HG03378 (cell line): ENCODE data around the gene SKAP2.

ENCODE experiments used
- ATAC-seq: cut with Tn5 transposase; IDR thresholded peaks from one replicate; pipeline ENCODE4 v1.9.1; 2021; ENCODE audit warnings: mild to moderate bottlenecking, moderate library complexity; ENCODE audit not compliant: unreplicated experiment

Gene SKAP2

DNA sequence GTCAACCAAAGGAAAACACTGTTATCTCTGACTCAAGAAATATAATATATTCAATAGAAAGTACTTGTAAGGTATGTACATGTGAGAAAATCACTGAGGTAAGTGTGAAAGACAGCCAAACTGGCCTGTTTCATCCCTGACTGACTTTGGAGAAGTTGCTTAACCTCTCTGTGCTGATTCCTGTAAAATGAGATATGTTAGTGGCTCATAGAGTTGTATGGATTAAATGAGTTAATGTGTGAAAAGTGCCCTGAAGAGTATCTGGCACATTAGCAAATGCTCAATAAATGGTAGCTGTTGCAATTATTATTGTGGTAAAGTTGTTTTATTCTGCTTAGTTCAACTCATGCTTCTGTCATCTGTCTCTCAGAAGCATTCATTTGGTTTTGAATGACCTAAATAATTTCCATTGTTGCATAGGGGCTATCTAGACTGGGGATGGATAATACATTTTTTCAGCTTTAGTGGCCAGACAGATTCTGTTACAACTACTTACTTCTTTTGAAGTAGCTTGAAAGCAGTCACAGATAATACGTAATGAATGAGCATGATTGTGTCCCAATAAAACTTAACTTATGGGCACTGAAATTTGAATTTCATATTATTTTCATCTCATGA lies 84.3 kb downstream of the SKAP2 start:
- no peak for ATAC-seq

DNA sequence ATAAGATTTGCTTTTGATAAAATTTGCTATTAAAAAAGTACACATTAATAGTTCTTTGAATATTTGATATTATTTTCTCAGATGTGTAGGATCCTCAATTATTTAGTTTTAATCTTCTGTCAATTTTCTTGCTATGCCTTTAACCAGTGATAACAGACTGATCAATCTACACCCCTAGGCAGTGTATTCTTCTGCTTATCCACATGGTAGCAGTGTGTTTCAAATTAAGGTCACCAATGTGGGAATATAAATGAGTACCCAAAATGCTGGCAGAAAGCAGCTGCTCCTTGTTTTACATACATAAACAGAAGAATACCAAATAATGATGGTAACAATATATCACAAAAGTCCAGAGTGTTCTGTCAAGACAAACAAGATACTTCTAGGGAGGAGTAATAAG lies 87.0 kb downstream of the SKAP2 start:
- no peak for ATAC-seq

DNA sequence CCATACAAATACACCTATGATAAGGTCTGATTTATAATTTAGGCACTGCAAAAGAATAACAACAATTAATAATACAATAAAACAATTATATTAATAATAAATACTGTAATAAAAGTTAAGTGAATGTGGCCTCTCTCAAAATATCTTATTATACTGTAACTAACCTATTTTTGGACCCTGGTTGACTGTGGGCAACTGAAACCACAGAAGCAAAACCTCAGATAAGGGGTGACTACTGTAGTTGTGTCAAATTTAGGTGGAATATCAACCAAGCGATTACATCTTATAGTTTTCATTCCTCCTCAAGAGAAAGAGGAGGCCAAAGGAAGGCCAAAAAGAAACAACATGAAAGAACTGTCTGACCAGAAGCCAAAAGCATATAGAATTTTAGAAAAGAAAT lies 103.9 kb downstream of the SKAP2 start:
- ATAC-seq = no peak

DNA sequence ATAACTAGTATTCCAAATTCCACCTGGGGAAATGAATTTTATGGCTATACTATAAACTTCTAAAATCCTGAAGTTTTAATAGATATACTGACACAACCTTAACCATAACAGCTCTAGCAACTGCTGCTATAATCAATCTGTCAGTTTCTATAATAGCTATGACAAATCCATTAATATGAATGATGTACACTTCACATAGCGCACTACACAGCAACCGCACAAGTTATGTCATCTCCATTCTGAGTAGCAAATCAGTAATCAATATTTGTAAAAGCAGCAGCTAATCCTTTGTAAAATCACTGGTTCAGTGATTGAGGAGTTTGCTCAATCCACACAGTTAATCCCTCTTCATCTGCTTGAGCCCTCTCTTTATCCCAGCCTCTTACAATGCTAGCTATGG lies 105.3 kb downstream of the SKAP2 start:
- no peak for ATAC-seq

DNA sequence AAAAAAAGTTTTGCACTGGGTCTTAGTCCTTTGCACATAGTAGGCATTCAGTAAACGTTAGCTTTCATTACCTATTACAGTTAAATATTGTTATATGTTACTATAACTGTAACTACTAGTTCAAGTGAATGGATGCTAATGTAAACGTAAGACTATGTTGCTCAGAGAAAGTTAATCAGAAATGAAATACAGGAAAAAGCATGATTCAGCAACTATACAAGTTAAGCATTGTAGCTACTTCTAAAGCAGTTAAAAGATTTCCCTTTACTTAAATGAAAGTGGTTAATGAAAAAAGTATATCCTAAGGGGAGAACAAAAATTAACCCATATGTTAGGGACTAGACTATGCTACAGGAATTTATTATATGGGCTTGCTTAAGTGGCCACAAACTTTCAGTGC lies 121.2 kb downstream of the SKAP2 start:
- no peak for ATAC-seq

DNA sequence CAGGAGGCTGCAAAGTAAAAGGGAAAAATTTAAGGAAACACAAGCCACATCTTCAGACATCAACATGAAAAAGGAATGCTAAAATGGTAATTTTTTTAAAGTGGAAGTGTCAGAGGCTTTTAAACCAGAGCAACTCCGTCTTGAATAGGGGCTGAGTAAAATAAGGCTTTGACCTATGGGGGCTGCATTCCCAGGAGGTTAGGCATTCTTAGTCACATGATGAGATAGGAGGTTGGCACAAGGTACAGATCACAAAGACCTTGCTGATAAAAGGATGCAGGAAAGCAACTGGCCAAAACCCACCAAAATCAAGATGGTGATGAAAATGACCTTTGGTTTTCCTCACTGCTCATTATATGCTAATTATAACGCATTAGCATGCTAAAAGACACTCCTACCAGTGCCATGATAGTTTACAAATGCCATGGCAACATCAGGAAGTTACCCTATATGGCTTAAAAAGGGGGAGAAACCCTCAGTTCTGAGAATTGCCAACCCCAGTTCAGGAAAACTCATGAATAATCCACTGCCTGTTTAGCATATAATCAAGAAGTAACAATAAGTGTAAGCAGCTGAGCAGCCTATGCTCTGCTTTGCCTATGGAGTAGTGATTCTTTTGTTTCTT lies 128.3 kb downstream of the SKAP2 start:
- no peak for ATAC-seq

DNA sequence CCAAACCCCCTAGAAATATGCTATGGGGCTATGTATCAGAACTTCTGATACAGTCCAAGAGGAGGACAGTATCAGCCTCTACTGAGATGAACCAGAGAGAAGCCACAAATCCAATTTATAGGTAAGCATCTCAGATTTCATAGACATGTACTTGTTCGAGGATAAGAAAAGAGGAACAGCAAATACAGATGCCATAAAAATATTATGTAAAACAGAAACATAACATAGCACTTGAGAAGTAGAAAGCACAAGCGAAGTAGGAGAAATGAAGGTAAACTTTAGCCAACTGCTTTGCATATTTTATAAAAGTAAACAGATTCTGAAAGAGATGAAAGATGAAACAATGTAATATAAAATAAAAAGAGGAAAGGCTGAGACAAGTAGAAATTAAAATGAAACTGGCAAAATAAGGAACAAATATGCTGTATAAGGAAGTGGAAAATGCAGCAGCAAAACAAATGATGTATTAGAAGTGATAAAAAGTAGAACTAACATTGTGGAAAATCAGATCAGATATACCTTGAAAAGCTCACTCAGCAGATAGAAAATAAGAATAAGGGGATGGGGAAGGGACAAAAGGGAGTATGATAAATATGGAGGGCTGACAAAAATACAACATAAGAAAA lies 135.1 kb downstream of the SKAP2 start:
- no peak for ATAC-seq

DNA sequence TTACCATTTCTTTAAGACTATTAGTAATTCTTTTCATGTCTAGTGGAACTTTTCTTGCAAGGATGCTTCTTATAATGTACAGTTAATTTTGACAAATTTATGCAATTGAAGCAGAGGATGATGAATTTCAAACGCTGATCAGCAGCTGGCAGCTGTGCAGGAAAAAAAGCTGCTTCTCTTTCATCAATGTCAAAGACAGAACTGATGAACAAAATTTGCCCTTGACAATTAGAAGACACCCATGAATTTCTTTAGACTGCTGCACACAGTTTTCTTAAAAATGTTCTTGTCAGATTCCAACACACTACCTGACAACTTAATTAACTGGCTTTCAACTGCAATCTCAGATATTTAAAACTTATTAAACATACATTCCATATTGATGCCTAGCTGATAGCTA lies 138.3 kb downstream of the SKAP2 start:
- ATAC-seq = no peak

DNA sequence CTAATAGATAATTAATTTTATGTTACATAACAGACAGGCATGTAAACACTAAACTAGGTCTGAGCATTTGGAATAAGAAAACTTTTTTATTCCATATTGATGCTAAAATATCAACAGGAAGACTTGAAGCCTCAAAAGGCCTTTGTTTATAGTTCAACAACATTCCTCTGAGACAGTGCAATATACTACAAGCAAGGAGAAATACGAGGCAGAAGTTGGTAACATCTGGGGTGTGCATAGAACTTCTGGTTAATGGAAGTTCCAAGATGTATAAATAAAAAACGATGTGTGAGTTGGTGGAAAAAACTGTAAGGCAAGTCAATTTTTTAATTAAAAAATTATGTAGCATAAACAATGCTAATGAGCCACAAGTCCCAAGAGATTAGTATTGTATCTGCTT lies 139.6 kb downstream of the SKAP2 start:
- no peak for ATAC-seq

DNA sequence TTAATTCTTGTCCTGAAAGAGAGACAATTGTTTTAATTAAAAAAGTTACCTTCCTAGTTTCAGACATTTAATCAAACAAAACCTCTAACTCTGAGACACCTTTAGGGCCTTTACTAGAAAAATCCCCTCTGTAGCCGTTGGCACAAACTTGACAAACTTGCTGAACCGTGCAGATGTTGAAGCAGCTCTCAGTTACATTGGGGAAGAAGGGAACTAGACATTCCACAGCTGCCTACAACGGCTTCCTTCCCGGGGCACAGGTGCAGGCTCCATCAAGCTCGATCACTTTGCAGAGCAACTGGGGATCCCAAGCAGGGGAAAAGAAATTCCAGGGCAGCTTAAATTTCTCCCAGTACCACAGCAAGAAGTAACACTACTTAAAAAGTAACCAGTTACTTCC lies 141.3 kb downstream of the SKAP2 start:
- no peak for ATAC-seq

DNA sequence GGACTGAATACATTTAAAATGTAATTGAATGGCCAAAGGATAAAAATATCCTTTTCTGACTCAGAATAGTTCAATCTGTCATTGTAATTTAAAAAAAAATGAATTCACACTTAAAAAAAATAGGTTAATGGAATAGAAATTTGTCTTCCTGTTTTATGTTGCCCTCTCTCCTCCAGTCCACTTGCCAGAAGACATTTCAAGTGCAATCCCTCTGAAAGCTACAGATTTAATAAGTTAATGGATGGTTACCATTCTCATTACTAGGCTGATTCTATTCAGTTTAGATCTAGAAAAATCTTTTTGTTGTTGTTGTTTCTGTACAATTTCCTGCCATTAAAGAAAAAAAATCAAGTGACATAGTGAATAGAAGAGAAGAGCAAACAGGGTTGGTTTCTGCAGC lies 142.9 kb downstream of the SKAP2 start:
- no peak for ATAC-seq

DNA sequence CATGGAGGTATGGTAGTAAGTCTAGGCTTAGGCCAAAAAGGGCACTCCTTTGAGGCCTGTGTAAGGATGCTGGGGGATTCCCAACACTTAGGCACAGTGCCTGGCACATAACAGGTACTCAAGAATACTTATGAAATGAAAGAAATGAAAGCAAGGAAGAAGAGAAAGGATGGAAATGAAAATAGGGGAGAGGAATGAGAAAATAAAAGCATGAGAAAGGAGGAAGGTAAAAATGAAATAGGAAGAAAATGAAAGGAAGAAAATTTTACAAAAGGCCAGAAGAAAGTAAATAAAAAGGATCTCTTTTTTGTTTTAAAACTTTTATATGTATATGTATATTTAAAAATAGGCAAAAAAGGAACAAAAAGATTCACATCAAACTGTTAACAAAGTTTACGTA lies 146.3 kb downstream of the SKAP2 start:
- no peak for ATAC-seq

DNA sequence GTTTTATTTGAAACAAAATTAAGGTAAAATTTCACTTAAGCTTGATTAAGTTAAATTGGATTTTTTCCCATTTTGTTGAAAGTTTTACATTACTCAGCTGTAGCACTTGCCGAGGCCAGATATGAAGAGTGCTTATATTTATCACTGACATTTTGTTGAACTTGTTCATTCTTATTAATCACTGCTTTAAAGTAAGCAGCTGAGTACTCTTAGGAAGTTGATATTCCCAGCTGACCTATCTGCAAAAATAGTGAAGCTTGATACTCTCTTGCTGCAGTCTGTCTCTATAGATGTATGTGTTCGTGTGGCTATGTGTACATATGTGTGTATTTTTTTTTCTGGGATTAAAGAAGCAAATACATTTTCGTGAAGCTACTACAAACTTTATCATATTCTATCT lies 150.0 kb downstream of the SKAP2 start:
- ATAC-seq = no peak

DNA sequence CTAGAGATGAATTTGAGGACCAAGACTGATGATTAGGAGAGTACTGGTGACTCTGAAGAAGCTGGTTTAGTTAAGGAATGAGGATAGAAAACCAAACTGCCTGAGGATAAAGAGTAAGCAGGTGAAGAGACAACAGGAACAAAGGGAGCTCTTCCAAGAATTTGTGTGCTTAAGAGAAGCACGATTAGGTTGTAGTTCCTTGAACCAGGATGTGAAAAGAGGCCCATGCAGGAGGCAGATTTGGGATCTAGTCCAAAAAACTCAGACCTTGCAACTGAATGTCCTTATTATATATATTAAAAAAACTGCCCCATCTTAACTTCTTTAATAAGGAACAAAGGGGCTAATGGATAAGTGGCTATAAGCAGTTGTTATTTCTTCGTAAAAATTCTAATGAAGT lies 150.4 kb downstream of the SKAP2 start:
- ATAC-seq = no peak

DNA sequence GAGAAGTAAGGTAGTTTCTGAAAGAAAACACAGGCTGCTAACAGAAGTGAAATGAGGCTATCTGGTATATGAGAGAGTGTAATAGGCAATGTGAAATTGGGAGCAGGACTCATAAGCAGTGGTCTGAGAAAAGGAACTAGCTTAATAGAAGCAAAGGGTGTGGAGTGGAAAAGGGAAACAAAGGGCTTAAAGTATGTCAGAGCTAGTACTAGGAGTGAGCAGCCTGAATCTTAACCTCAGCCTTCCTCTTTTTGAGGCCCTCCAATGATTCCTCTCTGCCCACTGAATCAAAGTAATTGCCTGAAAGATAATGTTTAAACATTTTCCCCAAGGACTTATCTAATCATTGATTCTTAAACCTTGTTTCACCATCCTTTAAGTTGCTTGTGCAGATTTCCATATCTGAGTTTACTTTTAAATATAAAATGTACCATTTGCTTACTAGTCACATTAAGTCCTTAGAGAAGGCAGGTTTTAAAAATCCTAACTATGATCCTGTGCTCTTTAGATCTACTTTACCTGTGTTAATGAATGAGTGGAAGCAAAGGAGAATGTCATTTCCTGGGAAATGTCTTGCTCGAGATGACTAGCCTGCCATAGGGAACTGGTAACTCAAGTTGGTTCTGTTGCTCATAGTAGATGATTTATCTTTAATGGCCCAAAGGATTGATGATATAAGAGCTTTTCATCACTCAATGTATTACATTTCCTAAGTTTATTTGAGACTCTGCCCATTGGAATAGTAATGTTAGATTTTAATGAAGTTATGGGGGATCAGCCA lies 155.0 kb downstream of the SKAP2 start:
- no peak for ATAC-seq

DNA sequence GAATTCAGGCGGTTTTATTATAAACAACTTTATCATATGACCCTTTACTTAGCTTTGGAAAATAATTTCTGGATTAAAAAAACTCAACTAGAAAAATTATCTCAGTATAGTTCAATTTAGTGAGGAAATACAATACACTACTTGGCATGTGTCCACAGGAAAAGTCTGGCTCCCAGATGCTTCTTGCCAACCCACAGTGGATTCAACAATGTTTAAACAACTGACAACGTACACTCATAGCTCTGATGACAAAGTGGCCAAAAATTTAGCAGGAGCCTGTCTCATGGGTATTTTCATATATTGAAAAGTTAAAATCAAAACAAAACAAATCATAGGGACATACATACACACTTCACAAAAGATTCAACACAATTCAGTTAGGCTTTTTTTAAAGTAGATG lies 158.8 kb downstream of the SKAP2 start:
- no peak for ATAC-seq

DNA sequence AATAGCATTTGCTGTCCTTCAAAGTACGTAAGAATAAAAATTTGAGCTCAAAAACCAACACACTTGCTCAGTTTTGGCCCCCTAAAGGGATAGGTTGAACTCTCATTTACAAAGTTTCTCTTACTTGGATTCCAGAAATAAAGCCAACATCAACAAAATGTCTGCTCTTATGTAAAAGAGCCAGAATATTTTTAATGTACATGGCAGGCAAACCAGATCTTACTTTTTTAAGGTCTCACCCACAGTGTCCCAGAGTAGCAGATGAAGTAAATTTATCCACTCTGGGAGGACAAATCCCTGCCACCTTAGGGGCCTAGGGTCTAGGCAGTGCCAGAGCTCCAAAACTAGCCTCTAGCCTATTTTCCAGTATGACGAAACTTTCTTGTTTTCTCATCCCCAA lies 159.6 kb downstream of the SKAP2 start:
- no peak for ATAC-seq

DNA sequence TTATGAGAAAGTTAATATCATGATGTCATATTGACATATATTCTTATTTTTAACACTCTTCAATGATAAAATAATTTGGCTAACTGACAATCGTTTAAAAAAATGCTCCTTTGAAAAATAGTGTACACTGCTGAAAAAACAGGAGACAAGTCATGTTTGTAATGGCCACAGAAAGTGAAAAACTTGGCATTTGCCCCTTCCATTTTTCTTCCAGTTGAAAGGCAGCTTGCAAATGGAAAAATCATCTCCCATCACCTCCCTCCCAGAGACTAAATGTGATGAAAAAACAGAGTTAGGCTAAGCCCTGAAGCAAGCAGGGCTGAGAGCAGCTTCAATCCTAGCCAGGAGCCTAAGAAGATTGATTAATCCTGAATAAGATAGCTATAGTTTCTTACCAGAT lies 160.4 kb downstream of the SKAP2 start:
- no peak for ATAC-seq

DNA sequence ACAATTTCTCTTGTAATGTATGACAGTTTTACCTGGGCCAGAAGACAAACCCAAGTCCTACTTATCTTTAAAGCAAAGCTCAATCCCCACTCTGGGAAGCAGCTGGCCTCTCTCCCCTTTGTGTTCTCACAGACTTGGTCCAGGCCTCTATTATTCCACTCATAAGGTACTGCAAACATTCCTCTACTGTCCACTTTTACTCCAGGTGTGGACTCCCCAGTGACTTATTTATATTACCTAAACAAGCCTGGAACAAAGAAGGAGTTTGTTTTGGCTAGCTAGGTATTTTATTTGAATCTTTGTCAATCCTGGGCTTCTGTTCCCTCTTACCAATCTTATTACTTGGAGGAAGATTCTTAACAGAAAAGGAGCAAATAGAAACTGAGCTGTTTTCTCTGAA lies 163.5 kb downstream of the SKAP2 start:
- no peak for ATAC-seq

DNA sequence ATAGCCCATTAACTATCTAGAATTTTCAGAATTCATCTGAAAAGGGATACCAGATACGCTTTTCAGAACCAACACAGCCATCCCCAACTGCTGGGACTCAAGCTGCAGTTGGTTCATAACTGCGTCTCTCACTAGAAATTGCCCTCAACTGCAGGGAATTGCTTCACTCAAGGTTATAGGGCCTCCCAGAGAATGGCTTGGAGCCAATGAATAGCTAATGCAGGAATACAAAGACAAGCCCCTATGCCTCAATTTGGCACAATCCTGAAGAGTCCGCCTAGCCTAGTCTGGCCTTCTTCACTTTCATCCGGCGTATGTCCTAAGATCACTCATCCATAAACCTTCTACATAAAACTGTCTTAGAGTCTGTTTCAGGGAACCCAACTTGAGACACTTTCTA lies 164.0 kb downstream of the SKAP2 start:
- no peak for ATAC-seq

DNA sequence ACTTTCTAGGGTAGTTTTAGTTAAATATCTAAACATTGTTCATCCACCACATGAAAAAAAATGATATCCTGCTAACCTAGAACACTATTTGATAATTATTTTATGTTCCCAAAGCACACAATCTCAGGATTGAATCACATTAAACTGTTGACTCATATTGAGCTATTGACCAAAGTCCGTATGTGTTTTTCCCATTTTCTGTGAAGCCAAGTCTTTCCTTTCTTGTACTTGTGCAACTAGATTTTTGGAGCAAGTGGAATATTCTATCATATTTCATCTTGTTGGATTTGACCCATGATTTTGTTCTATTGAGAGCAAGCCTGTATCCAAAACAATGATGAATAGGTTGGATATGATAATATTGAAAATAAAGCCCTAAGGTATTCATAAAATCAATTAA lies 164.6 kb downstream of the SKAP2 start:
- ATAC-seq = no peak

DNA sequence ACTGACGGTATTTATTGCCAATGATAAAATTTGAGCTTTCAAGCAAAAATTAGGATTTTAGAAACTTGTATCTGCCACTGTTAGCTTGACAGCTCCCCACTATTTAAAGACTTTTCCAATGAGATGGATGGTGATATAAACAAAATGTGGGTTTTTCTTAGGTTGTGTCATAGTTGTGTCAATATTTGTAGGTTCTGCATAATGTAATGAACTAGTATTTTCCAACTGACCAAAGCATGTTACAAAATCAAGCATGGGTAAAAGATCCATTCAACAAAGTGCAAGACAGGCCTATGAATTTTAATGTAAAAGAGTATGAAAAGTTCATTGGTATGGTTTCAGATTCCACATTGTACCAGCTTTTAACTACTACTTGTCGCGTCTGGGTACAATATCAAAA lies 165.6 kb downstream of the SKAP2 start:
- no peak for ATAC-seq
